A549 (cell line): ENCODE results near the gene ZNF775. TPM values are rescaled to one million over a fixed set of nuclear protein-coding genes. Genes with fewer than 3 reads are reported as not detected.
A peak's percentile ranks its signal among the peaks of the same experiment; 100 is the strongest.

ENCODE experiments used
- ATAC-seq, 2 experiments: fragments of 200-7000 bp in 1 of 2; fragments of >200 bp in 1 of 2; cut with Nextera tagmentation in 1 of 2; cut with Tn5 transposase in 1 of 2; 3 replicates each; pipeline versions ENCODE4 v1.8.0 to v1.9.1; 2018 to 2020; ENCODE audit warnings: mild to moderate bottlenecking in 1 of 2, moderate library complexity in 1 of 2
- CTCF ChIA-PET: fragments of 300-600 bp; sonication (Branson Sonifier 250); formaldehyde crosslinking; extraction: SDS; loops from one replicate; lab custom pipeline; 2021; ENCODE audit warnings: antibody characterized with exemption, inconsistent platforms; lab: Yijun Ruan, JAX
- POLR2A ChIA-PET: fragments of 350-600 bp; formaldehyde crosslinking; extraction: SDS; loops from one replicate; lab custom pipeline; 2021; ENCODE audit warnings: antibody characterized with exemption, inconsistent platforms; lab: Yijun Ruan, JAX
- DNase-seq, 2 experiments: peaks; one replicate each; pipeline versions ENCODE4 v3.0.0 to v3.0.0-alpha.2; 2011 to 2016; ENCODE audit warnings: low read depth in 1 of 2, low spot score in 1 of 2
- FAIRE-seq: peaks from 2 replicates; lab custom pipeline; 2011; peaks lifted over from hg19 to GRCh38; lab: Jason Lieb, UNC
- H3K27ac ChIP-seq, 2 experiments: fragments of >200 bp; sonication (Bioruptor Twin); formaldehyde crosslinking; 3 replicates each; pipeline ENCODE4 v1.5.1; 2016 to 2017
- H3K4me1 ChIP-seq: fragments of >200 bp; sonication (Bioruptor Twin); formaldehyde crosslinking; 3 replicates; pipeline ENCODE4 v1.6.1; 2016
- H3K4me2 ChIP-seq: fragments of >200 bp; sonication (Bioruptor Twin); formaldehyde crosslinking; 3 replicates; pipeline ENCODE4 v1.6.1; 2016
- H3K4me3 ChIP-seq: fragments of >200 bp; sonication (Bioruptor Twin); formaldehyde crosslinking; 3 replicates; pipeline ENCODE4 v1.5.1; 2016
- H3K9me3 ChIP-seq: fragments of >200 bp; sonication (Bioruptor Twin); formaldehyde crosslinking; 3 replicates; pipeline ENCODE4 v1.6.1; 2016
- BHLHE40 ChIP-seq: IDR thresholded peaks from 2 replicates; pipeline ENCODE4 v1.6.1; 2012; ENCODE audit warnings: low read depth, low read length, inconsistent platforms
- CBX2 ChIP-seq: fragments of 200-600 bp; sonication (generic); IDR thresholded peaks from 2 replicates; pipeline ENCODE4 v1.6.1; 2016; ENCODE audit warnings: low read depth, mild to moderate bottlenecking, borderline replicate concordance
- CEBPB ChIP-seq, 2 experiments: fragments of >200 bp in 1 of 2; sonication (Bioruptor Twin) in 1 of 2; formaldehyde crosslinking in 1 of 2; IDR thresholded peaks; 2 replicates each; pipeline ENCODE4 v1.6.1; 2012 to 2016
- CHD2 ChIP-seq: fragments of 150-350 bp; IDR thresholded peaks from 2 replicates; pipeline ENCODE4 v1.6.1; 2014; ENCODE audit warnings: low read length; ENCODE audit not compliant: partially characterized antibody
- EHMT2 ChIP-seq: fragments of 200-600 bp; sonication (generic); IDR thresholded peaks from 2 replicates; pipeline ENCODE4 v1.6.1; 2016; ENCODE audit warnings: antibody characterized with exemption, low read depth, mild to moderate bottlenecking, moderate library complexity
- EP300 ChIP-seq, 2 experiments: fragments of >200 bp; sonication (Bioruptor Twin); formaldehyde crosslinking; IDR thresholded peaks; 2 replicates in 1 of 2; 3 replicates in 1 of 2; pipeline ENCODE4 v1.6.1; 2016 to 2017
- ESRRA ChIP-seq: fragments of 150-350 bp; IDR thresholded peaks from 2 replicates; pipeline ENCODE4 v1.6.1; 2014; ENCODE audit warnings: mild to moderate bottlenecking, low read length, borderline replicate concordance
- GATA3 ChIP-seq: IDR thresholded peaks from 2 replicates; pipeline ENCODE4 v1.6.1; 2012; ENCODE audit warnings: borderline replicate concordance
- JUNB ChIP-seq: fragments of >200 bp; sonication (Bioruptor Twin); formaldehyde crosslinking; IDR thresholded peaks from 2 replicates; pipeline ENCODE4 v1.6.1; 2016
- MAFK ChIP-seq: fragments of 450-650 bp; IDR thresholded peaks from 2 replicates; pipeline ENCODE4 v1.6.1; 2014; ENCODE audit not compliant: partially characterized antibody
- MAZ ChIP-seq: fragments of 150-350 bp; IDR thresholded peaks from 2 replicates; pipeline ENCODE4 v1.6.1; 2014; ENCODE audit warnings: antibody characterized with exemption, low read depth, low read length, borderline replicate concordance
- MYC ChIP-seq: IDR thresholded peaks from 2 replicates; pipeline ENCODE4 v1.6.1; 2012; ENCODE audit warnings: mild to moderate bottlenecking, inconsistent platforms, low read length, improper control_type of control experiment, borderline replicate concordance
- NR3C1 ChIP-seq: fragments of >200 bp; sonication (Bioruptor Twin); formaldehyde crosslinking; IDR thresholded peaks from 3 replicates; pipeline ENCODE4 v1.6.1; 2017
- POLR2A ChIP-seq: IDR thresholded peaks from 2 replicates; pipeline ENCODE4 v1.6.1; 2012; ENCODE audit warnings: mild to moderate bottlenecking, low read length
- RAD21 ChIP-seq, 2 experiments: fragments of >200 bp in 1 of 2; sonication (Bioruptor Twin) in 1 of 2; formaldehyde crosslinking in 1 of 2; IDR thresholded peaks in 1 of 2; conservative IDR thresholded peaks in 1 of 2; 2 replicates in 1 of 2; 3 replicates in 1 of 2; pipeline ENCODE4 v1.6.1; 2012 to 2018; ENCODE audit warnings: inconsistent platforms in 1 of 2
- RARB ChIP-seq: fragments of 250-450 bp; sonication (Bioruptor Pico); IDR thresholded peaks from 2 replicates; pipeline ENCODE4 v1.8.0; 2021; ENCODE audit warnings: mild to moderate bottlenecking, moderate library complexity
- TFCP2L1 ChIP-seq: fragments of 250-450 bp; sonication (Bioruptor Pico); IDR thresholded peaks from 2 replicates; pipeline ENCODE4 v1.5.0; 2021; ENCODE audit warnings: mild to moderate bottlenecking
- ZFP36 ChIP-seq: fragments of 450-650 bp; IDR thresholded peaks from 2 replicates; pipeline ENCODE4 v1.6.1; 2014; ENCODE audit warnings: borderline replicate concordance; ENCODE audit not compliant: partially characterized antibody
- WGBS: methylation state at CpG from one replicate; pipeline ENCODE4 v1.1.6; 2017; ENCODE audit errors: missing lambda C conversion rate; 5-methylcytosine and 5-hydroxymethylcytosine counted together
- polyA plus RNA-seq, 4 experiments: library from polyadenylated mRNA; depleted of rRNA in 3 of 4; stranded (reverse); fragments of >200 nt; fragmentation: RNase III in 1 of 4; extraction: RNeasy Plus Mini Kit Qiagen cat#74134 plus additional on column Dnase treatment in 1 of 4; gene quantifications; 2 replicates in 3 of 4; 3 replicates in 1 of 4; pipeline ENCODE4 v1.2.3, GENCODE V29; 2011 to 2017
- TF ChIP-seq, protein P1 (sequence below): fragments of >200 bp; sonication (Bioruptor Twin); formaldehyde crosslinking; IDR thresholded peaks from 3 replicates; pipeline ENCODE4 v1.6.1; 2016
- TF ChIP-seq, protein P2 (sequence below): fragments of 150-350 bp; IDR thresholded peaks from 2 replicates; pipeline ENCODE4 v1.6.1; 2014; ENCODE audit warnings: low read depth, mild to moderate bottlenecking, low read length

Gene ZNF775
- polyA plus RNA-seq, 2 of the 4 experiments (the other 2 are of a cell fraction) = 1.7 to 5.4 TPM

DNA sequence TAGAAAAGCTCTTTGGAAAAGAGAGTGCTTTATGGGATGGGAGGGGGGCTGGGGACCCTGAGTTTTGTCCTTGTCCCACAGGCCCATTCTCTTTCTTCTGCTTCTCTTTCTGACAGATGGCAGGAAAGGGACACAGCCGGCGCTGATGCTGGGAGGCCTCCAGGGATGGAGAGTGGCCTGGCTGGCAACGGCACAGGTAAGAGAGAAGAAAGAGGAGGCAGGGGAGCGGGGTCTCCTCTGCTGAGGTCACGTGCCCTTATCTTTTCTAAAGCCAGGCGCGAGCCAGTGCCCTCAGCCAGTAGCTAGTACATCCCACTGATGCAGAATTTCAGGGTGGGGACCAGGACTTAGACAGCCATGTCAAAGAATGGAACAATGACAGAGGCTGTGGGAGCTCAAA is 9.2 kb downstream of the ZNF775 start:
- H3K4me1 ChIP-seq = no peaks in the 10 kb centered on the region
- DNase-seq (no peak), FAIRE-seq (no peak), ATAC-seq (no peak)
- H3K4me3 ChIP-seq = no peak overlapping the region
- POLR2A ChIA-PET = no interaction called here
- no peak overlapping the region for H3K27ac ChIP-seq
- TF ChIP-seq EHMT2 (no peak), CBX2 (no peak), GATA3 (no peak), ZFP36 (no peak), NR3C1 (no peak), CHD2 (no peak), CEBPB (IDR thresholded peaks at IDR 0.05) (no peak), MYC (no peak), RARB (CRISPR knock-in tag) (no peak)
- TF ChIP-seq, protein P1, sequence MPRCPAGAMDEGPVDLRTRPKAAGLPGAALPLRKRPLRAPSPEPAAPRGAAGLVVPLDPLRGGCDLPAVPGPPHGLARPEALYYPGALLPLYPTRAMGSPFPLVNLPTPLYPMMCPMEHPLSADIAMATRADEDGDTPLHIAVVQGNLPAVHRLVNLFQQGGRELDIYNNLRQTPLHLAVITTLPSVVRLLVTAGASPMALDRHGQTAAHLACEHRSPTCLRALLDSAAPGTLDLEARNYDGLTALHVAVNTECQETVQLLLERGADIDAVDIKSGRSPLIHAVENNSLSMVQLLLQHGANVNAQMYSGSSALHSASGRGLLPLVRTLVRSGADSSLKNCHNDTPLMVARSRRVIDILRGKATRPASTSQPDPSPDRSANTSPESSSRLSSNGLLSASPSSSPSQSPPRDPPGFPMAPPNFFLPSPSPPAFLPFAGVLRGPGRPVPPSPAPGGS = no peak
- no peaks in the 10 kb centered on the region for H3K9me3 ChIP-seq
- H3K4me2 ChIP-seq = no peak overlapping the region
- CTCF ChIA-PET = interaction anchor here (0.7 to 0.9 kb wide), 2 partner anchors 12 to 19 kb away, joined by 3 to 4 read pairs; no protein-coding TSS in a partner anchor
- WGBS = 96% methylated on average over 7 of the region's 7 CpGs

- TF ChIP-seq MAFK (no peak), POLR2A (no peak), TFCP2L1 (no peak), JUNB (no peak), RAD21 (conservative IDR thresholded peaks at IDR 0.05 in 1 of 2, IDR thresholded peaks at IDR 0.05 in 1 of 2) (0 out of 5 replicates have a peak, but pooled peaks of 1 of the 2 experiments have one; percentile 12)
- TF ChIP-seq, all 56 proteins: peak for 1
- no peak for FAIRE-seq
- ChIA-PET CTCF (interaction anchor here (0.7 to 1.2 kb wide), 3 partner anchors 11 to 33 kb away, joined by 3 to 4 read pairs (median 4); no protein-coding TSS in a partner anchor), POLR2A (no interaction called here)
- 91% methylated on average over 20 of the region's 20 CpGs for WGBS
- no peak for DNase-seq
- ATAC-seq = peak in 1 of 2 experiments; percentile 87; a peak in 4 of 6 replicates
- no peak overlapping the region for H3K27ac ChIP-seq
- no peaks in the 10 kb centered on the region for H3K9me3 ChIP-seq
- H3K4me2 ChIP-seq = no peak overlapping the region
- H3K4me1 ChIP-seq = no peaks in the 10 kb centered on the region
- H3K4me3 ChIP-seq = no peak overlapping the region
These were observed 9.8 kb downstream of the ZNF775 start for GRCh38 chr7:150388709-150389531.

- ChIA-PET POLR2A (no interaction called here), CTCF (interaction anchor here (1.2 kb wide), 1 partner anchor 32 kb away, joined by 4 read pairs; no protein-coding TSS in a partner anchor)
- H3K9me3 ChIP-seq = no peaks in the 10 kb centered on the region
- no peak for ATAC-seq
- TF ChIP-seq CHD2 (no peak), ESRRA (no peak), EP300 (IDR thresholded peaks at IDR 0.05) (no peak), MAZ (no peak), CEBPB (IDR thresholded peaks at IDR 0.05) (no peak), RAD21 (conservative IDR thresholded peaks at IDR 0.05 in 1 of 2, IDR thresholded peaks at IDR 0.05 in 1 of 2) (no peak), BHLHE40 (no peak)
- TF ChIP-seq, protein P2, sequence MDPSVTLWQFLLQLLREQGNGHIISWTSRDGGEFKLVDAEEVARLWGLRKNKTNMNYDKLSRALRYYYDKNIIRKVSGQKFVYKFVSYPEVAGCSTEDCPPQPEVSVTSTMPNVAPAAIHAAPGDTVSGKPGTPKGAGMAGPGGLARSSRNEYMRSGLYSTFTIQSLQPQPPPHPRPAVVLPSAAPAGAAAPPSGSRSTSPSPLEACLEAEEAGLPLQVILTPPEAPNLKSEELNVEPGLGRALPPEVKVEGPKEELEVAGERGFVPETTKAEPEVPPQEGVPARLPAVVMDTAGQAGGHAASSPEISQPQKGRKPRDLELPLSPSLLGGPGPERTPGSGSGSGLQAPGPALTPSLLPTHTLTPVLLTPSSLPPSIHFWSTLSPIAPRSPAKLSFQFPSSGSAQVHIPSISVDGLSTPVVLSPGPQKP = no peak
- H3K4me1 ChIP-seq = no peaks in the 10 kb centered on the region
- no peak overlapping the region for H3K27ac ChIP-seq
- no peak overlapping the region for H3K4me2 ChIP-seq
- H3K4me3 ChIP-seq = no peak overlapping the region
- FAIRE-seq = no peak
- 89% methylated on average over 5 of the region's 5 CpGs for WGBS
- no peak for DNase-seq
These were observed 10.3 kb downstream of the ZNF775 start for GRCh38 chr7:150389532-150389816.
